Tibial nerve (tissue), 3 donors: ENCODE results near the gene PCED1A.

ENCODE experiments used
- CTCF ChIP-seq, 5 experiments: fragments of 200-600 bp in 3 of 5; fragments of 450-650 bp in 2 of 5; sonication (generic) in 3 of 5; IDR thresholded peaks; one replicate each; pipeline ENCODE4 v1.5.1; 2016 to 2019; ENCODE audit warnings: antibody characterized with exemption in 5 of 5, mild to moderate bottlenecking in 3 of 5, moderate library complexity in 2 of 5
- POLR2A ChIP-seq, 2 donors: fragments of 450-650 bp; IDR thresholded peaks; one replicate each; pipeline ENCODE4 v1.6.1; 2017; ENCODE audit warnings: antibody characterized with exemption in 2 of 2, mild to moderate bottlenecking in 2 of 2, moderate library complexity in 2 of 2

DNA sequence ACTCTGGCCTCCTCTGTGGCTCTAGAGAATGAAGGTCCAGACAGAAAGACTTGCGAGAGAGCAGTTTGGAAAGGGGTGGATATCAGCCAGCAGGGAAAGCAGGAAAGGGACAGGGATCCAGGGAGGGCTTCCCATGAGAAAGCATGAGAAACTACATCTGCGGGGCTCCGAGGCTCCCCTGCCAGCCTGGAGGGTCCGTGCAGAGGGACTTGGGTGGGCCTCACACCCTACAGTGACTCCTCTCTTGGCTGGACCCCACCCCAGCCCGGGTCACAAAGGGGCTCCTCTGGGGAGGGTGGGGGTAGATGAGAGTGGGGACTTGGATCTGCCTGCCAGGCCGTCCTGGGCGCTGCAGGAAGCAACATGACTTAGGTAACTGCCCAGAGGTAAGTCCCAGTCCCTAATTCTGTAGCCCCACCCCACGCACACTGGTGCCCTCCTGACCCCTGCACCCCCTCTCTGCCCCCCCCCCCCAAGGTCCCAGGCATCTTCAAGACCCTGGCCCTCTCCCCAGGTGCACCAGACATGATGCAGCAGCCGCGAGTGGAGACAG lies 24.3 kb downstream of the PCED1A start, which contains the start of gene TMEM239:
- no peak for TF ChIP-seq CTCF (IDR thresholded peaks at IDR 0.05)
- no peak for TF ChIP-seq POLR2A (IDR thresholded peaks at IDR 0.05)
